Measurements from ENCODE around the gene CCNY.

The CCNY gene

DNA sequence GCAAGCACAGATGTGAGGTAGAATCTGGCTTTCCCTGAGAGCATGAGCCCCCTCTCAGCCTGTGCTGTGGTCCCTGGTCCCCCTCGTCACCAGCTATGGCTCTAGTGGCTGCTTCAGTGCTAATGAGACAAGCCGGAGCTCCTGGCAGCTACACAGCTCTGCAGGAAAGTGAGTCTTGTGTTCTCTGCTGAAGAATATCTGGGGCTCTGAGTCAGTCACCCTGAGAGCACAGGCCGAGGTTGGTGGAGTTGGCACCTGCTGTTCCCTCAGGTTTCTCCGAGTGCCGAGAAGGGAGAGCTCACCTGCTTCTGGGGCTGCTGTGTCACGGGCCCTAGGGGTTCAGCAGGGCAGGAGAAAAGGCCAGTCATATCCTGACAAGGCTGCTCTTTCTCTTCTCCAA, 231.6 kb downstream of the CCNY start:
- DNase-seq: no peak

DNA sequence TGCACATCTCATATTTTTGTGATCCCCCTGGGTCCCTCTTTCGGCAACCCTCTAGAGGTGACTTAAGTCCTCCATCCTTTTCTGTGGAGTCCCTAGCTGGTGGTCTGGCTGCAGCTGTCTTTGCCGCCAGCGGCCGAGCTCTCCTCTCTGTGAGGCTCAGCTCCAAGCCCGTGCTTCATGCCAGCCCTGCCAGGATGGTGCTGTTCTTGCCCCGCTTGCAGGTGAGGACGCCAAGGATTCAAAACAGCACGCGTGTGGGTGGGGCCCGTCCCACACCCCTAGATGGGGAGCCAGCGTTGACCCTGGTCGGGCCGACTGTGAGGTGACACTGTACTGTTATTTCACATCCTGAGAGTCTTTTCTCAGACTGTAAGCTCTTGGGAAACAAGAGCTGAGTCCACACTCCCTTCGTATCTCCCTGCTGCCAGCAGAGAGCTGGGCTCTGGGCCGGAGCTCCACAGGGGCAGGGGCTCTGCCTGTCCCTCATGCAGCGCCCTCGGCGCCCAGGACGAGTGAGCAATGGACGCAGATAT, 232.2 kb downstream of the CCNY start:
- no peak for DNase-seq

DNA sequence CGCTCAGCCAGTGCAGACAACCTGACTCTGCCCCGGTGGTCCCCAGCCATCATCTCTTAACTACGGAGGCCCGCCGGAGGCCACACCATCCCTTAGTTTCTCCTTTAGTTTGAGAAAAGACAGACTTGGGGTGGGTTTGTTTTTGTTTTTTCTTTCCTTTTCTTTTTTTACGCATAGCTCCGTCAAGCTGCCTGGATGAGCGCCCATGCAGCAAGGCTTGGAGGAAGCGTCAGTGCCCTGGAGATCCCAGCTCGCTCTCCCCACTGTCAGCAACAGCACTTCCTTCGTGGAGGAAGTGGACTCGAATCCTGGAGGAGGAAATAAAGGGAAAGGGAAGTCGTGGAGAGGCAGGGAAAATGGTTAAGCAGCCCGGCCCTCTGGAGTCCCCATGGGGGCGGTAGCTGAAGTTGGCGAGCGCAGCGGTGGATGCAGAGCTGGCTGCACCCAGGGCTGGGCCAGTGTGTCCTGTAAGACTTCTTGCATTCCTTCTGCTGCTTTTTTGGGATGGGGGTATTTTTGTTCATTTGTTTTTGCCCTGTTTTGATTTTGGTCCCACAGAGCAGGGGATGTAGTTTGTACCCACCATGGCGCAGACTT, 232.9 kb downstream of the CCNY start:
- no peak for DNase-seq

DNA sequence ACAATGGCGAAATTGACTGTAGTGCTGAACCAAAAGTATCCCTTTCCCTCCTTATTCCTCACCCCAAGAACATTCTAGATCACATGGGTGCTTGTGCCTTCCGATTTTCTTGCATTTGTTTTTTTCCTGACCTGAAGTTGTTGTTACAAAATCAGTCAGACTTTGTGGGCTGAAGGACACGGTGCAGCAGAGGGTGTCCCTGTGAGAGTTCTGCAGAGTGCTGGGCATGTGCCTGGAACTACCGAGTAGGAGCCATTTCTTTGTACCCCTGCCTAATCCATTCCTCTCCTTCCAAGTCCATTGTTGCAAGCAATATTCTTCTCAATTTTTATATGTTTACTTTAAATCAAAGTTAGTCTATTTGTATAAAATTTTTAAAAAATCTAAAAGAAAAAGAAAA, 233.5 kb downstream of the CCNY start:
- no peak for DNase-seq

DNA sequence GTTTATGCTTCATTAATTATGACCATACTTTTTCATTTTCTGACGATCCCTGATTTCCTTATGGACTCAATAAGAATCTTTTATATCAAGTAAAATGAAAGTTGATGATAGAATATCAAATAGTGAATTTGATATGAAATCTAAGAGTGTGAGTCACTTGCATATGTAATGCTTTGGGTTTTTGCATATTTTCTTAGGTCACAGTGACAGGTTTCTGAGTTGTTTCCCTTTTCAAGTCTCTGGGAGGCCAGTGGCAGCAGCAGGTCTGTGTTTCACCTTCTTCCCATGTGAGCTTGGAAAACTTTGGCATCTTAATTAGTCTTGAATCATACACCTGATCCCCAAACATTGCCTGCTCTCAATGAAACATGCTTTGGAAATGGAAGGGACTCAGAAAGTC, 234.1 kb downstream of the CCNY start:
- DNase-seq: no peak

DNA sequence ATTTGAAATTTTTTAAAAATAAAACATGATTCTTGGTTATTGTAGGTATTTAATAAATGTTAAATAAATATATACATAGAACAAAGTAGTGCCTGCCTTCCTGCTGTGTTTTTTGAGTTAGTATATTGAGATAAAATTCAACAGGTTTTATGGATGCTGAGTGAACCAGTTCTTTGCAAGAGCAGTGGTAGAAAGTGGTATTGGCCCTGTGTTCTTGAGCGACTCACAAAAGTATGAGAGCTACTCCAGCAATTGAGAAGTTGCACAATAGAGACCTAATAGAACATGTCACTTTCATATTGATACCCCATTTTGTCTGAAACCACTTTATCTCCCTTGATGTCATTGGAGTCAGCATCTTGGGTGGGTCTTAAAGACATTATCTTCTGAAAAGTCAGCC, 236.3 kb downstream of the CCNY start:
- DNase-seq: no peak

DNA sequence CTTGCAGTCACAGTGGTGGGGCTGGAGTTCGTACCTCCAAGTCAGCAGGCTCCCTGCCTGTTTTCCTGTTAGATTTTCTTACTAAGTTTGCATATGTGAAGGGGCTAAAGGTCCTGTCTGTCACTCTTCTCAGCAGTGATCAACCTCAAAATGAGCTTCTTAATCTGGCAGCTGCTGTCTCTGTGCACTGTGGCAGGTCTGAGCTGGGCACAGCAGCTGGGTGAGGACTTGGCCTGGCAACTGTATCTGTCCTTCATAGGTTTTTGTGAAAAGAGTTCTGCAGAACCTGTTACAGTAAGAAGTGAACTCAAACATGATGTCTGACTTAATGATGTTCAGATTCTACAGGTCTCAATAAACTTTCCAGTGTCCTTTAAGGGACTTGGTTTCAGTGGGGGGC, 237.5 kb downstream of the CCNY start:
- DNase-seq: no peak

DNA sequence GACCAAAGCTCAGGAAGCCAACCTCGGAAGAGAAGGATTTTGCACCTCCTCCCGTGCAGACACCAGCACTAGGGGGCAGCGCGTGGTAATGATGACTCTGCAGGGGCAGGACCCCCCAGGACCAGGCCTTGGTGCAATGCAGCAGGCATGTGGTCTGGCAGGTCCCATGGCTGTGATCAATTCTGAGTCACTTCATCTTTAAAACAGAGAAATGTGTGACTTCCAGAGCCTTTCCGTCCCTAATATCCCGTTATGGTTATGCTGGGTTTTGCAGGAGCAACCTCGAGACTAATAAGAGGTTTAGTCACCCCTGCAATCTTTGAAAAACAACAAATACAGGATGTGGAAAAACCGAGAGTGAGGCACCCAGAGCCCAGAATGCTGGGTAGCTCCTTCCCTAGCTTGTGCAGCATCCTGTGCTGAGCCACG, 238.6 kb downstream of the CCNY start:
- no peak for DNase-seq

DNA sequence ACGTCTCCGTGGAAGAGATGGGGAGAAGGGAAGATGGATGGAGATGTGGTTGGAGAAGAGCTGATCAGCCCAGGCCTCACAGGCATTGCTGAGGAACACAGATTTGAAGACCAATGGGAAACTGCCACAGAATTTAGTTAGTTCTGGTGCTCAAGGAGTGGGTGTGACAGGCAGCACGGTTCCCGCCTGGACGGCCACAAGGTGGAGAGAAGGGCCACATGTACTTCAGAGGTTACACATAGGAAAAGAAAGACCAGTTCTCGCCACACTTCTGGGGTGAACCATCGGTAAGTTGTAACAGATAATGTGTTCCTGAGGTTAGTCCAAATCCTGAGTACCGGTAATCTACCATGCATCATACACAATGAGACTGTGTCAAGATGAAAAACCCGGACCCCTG, 239.3 kb downstream of the CCNY start:
- DNase-seq: no peak

DNA sequence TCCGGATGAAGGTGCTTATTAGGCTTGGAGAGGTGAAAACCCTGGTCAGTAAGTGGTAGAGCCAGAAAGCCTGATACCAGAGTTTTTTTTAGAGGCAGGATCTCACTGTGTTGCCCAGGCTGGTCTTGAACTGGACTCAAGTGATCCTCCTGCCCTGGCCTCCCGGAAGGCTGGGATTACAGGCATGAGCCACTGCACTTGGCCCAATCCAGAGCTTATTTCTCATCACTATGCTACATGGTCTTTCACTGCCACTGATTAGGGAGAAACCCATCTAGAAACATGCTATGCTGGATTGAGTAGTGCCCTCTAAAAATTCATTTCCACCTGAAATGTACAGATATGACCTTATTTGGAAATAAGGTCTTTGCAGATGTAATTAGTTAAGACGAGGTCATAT, 240.4 kb downstream of the CCNY start:
- DNase-seq: no peak

DNA sequence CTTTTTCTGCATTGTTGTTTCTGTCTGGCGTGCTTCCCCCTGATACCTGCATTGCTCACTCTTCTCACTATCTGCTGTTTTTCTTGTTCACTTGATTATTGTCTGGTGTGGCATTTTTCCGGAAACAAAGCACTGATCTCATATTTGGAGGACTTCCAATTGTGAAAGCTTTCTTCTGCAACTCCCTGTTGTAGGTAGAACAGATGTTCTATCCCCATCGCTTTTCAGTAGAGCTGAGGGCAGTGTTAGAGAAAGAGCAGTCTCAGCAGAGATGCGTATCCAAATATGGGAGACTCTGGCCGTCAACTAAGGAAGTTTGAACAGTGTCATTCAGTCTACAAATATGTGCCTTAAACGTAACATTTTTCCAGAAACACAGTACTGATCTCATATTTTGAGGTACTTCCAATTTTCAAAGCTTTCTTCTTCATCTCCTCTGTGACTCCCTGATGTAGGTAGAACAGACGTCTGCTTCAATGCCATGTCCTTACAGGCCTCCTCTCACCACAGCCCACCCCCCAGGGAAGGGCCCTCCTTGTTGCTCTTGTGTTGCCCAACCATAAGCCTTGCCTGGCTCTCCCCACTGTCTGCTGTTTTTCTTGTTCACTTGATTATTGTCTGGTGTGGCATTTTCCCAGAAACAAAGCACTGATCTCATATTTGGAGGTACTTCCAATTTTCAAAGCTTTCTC, 241.8 kb downstream of the CCNY start:
- no peak for DNase-seq

DNA sequence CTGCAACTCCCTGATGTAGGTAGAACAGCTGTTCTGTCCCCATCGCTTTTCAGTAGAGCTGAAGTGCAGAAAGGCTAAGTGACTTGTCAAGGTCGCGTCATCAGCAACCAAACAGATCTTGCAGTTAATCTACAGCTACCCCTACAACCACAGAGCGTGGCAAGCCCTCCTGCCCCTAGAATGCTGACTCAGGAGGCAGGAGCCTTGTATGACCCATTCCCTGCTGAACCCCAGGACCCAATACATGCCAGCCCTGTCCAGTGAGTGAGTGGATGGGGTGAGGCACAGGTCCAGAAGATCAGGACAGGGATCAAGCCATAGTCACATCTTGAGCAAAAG, 242.3 kb downstream of the CCNY start:
- DNase-seq: no peak

DNA sequence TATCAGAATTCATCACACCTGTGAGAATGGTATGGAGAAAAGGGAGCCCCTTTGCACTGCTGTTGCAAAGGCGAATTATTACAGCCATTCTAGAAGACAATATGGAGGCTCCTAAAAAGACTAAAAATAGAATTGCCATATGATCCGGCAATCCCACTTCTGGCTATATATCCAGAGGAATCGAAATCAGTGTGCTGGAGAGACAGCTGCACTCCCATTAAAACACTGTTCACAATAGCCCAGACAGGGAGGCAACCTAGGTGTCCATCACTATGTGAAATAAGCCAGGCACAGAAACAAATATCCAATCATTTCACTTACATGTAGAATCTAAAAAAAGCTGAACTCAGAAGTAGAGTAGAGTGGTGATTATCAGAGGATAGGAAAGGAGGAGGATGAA, 242.8 kb downstream of the CCNY start:
- no peak for DNase-seq

DNA sequence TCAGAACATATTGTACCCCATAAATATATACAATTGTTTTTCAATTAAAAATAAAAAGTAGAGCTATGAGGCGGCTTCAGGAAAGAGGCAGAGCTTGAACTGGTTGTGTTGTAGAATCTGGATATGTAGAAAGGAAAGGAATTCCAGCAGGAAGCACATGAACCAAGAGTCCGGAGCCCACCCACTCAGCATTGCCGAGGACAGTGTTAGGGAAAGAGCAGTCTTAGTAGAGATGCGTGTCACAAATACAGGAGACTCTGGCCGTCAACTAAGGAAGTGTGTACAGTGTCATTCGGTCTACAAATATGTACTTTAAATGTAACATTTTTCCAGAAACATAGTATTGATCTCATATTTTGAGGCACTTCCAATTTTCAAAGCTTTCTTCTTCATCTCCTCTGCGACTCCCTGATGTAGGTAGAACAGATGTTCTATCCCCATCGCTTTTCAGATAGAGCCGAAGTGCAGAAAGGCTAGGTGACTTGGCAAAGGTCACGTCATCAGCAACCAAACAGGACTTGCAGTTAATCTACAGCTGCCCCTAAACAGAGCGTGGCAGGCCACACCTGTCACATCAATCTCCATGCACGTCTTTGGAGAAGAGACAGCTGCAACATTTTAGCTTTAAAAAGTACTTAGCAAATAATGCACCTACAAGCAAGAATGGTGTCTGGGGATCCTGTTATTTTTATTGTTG, 243.6 kb downstream of the CCNY start:
- no peak for DNase-seq

DNA sequence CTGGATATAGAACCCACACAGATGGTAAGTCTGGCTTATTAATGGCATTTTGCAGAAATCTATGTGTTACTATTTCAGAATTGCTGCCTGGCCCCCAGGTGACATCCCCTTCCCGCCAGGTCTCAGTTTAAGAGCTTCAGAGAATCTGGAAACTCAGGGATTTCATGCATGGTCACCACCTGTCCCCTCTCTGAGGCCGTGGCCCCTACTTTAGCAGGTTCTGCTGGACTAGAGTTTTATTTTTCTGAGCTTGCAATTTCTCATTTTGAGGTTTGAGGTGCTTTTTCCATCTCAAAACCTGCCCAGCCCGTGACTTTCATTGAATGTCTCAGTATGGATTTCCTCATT, 244.1 kb downstream of the CCNY start:
- DNase-seq: no peak

DNA sequence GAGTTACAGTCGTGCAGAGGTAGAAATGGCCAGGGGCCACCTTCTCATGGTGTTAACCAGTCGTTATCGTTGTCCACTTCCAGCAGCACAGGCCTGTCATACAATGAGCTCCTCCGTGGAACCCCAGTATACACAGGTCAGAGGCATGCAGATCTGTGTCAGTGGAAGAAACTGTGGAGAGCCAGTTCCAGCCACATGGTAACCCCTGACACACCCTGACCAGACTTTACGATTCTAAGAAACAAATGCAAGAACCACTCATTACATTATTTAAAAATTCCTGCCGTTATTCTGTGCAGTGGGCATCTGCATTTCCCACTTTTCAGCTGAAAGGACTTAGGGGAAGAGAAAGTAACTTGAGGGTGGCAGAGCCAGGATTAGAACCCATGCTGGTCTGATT, 245.3 kb downstream of the CCNY start:
- no peak for DNase-seq

DNA sequence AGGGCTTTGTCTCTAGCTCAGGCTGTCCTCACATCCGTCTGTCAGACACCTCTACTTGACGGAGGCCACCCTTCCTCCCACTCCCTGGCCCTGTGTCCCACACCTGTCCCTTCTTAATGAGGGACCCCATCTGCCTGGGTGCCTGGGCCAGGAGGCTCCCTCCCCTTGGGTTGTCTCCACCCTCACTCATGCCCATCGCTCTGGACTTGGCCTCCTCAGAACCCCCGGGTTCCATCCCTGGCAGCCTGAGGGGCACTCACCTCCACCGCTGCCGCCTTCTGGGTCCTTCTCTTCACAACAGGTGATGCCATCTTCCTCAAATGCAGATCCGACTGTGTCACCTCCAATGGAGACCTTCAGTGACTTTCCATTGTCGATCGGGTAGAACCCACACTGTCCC, 248.6 kb downstream of the CCNY start:
- no peak for DNase-seq

DNA sequence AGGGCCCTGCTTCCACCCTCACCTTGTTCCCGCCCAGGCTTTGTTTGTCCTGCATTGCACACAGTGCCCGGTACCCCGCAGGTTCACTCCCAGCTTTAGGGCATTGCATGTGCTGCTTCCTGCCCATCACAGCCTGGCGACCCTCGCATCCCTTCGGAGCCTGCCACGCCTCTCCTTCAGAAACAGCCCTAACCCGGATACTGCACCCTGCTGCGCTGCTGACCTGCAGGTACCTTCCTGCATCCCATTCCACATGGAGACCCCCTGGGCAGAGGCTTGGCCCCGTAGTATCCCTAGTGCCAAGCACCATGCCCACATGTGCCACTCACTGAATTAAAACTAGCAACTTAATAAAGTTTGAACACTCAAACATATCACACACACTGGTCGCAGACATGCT, 249.0 kb downstream of the CCNY start:
- no peak for DNase-seq

DNA sequence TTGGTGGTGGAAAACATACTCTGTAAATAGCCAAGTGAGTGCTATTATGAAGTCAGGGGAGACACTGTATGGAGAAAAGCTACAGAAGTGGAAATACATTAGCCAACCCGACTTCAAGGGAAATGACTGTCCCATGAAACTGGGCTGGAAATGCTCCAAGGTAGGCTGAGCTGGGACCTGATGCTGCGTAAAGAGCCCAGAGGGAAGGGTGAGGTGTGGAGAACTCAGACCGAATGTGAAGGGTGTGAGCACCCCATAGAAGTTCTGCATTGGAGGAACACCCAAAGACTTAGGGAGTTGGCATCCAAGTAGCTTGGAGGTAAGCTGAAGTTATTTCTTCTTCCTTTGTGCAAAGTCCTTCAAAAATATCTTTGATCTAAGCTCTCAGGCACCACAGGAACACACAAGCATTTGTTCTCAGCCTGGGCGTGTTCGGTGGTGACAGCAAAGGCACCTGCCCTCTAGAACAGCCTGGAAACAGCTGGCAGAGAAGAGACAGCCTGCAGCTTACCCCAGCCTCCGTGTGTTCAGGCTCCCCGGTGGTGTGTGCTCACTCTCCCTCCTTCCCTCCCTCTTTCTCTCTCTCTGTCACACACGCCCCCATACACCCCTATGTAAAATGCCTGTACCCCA, 249.7 kb downstream of the CCNY start:
- DNase-seq: no peak

DNA sequence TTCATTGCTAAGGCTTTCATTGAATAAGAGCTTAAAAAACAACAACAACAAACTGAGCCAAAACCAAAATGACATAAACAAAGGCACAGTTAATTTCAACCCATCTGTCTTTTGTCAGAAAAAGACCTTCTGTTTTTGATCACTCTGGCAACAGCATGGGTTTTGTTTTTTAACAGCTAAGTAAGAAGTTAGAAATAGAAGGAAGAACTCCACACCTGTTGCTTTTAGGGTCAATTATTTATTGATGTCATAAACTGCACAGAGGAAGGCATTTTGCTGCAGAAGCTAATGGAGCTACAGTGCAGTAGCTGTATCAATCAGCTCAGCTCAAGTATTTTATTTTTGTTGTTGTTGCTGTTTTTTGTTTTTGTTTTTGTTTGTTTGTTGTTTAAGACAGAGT, 252.5 kb downstream of the CCNY start:
- no peak for DNase-seq

DNA sequence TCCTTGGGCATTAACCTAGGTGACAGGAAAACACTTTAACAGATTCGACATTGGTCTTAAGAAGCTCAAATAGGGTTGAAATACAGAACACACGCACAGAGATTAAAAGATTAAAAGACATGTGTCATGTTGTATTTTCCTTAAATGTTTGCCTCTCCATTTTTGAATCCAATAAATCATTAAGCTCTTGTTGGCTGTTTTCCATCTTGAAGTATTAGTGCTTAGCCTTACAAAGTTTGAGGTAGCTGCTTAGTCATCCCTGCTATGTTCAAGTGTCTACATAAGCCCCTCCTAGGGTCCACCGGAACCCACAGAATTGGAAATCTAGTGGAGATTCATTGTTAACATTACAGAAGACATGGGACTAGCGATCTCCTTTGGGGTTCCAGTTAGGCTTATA, 256.1 kb downstream of the CCNY start:
- DNase-seq: no peak

DNA sequence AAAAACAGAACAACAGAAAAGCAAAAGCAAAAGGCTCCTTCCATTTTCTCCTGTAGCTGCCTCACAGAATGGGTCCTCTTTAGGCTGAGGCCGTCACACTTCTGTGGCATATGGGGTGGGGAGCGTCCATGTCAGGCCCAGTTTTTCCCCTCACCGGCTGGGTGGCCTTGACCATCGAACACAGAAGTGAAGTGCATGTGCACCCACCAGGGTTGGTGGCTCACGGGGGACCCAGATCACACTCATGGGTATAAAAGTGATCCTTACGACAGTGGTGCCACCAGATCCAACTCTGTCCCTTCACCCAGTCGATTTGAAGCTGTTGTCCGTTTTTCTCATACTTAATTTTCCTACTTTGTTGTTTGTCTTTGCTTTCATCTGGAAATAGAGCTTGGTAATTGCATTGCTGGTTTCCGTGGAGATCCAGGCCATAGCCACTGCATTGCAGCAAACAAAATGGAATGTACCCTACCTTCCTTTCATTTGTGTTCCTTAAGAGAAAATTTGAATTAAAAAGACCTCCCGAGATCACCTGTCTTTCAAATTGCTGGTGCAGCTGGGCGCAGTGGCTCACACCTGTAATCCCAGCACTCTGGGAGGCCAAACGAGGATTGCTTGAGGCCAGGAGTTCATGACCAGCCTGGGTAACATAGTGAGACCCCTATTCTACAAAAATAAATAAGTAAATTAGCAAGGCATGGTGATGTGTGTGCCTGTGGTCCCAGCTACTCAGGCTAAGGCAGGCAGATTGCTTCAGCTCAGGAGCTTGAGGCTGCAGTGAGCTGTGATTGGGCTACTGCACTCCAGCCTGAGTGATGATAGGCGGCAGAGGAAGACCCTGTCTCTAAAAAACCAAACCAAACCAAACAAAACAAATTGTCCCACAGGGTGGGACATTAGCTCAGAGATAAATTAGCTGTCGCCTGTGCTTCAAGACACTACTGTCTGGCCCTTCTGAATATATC, 258.1 kb downstream of the CCNY start:
- no peak for DNase-seq

DNA sequence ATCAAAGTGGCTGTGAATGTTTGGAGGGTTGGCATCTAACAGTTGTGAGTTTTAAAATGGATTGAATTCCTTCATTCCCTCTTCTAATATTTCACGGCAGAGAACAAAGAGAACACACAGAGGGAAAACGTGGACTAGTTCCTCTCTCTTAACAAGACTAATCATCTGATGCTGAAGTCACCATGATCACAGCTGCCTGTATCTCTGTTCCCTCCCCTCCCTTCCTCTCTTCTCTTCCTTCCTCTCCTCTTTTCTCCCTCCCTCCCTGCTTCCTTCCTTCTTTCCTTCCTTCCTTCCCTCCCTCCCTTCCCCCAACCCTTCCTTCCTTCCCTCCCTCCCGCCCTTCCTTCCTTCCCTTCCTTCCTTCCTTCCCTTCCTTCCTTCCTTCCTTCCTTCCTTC, 258.8 kb downstream of the CCNY start:
- DNase-seq: no peak

Data from inflammatory macrophage treated with lipopolysaccharide for 4 hours (primary cell).